HG02798 (cell line): Measurements from ENCODE around the gene UROC1.

ENCODE experiments used
- ATAC-seq: cut with Tn5 transposase; IDR thresholded peaks from one replicate; pipeline ENCODE4 v1.9.1; 2021; ENCODE audit warnings: mild to moderate bottlenecking; ENCODE audit not compliant: unreplicated experiment, poor library complexity

UROC1 gene

GRCh38 chr3:126484148-126484547 is 33.4 kb downstream of the UROC1 start:
- ATAC-seq: no peak

GRCh38 chr3:126483321-126483761 is 34.2 kb downstream of the UROC1 start:
- ATAC-seq: no peak

- no peak for ATAC-seq
Observed at GRCh38 chr3:126482503-126483255, 34.9 kb downstream of the UROC1 start.

- ATAC-seq: no peak
Observed at GRCh38 chr3:126481808-126482502, 35.6 kb downstream of the UROC1 start.

- ATAC-seq: no peak
Observed at GRCh38 chr3:126480861-126481260, 36.7 kb downstream of the UROC1 start.

- no peak for ATAC-seq
Observed at GRCh38 chr3:126480206-126480605, 37.4 kb downstream of the UROC1 start.

- no peak for ATAC-seq
Observed at GRCh38 chr3:126479642-126480041, 37.9 kb downstream of the UROC1 start.

GRCh38 chr3:126478581-126479310 is 38.8 kb downstream of the UROC1 start:
- no peak for ATAC-seq

GRCh38 chr3:126477061-126477380 is 40.6 kb downstream of the UROC1 start:
- ATAC-seq: no peak

- ATAC-seq: peak; percentile 29
Observed at GRCh38 chr3:126476166-126477060, 41.2 kb downstream of the UROC1 start.

- ATAC-seq: peak; percentile 88
Observed at GRCh38 chr3:126475413-126476114, 42.0 kb downstream of the UROC1 start, which contains the start of gene ZXDC. Gene ZXDC (minus strand): TSS chr3:126475891. CDS start chr3:126475865, 26 bp downstream.

GRCh38 chr3:126474498-126475412 is 42.8 kb downstream of the UROC1 start:
- peak; percentile 18 for ATAC-seq

- no peak for ATAC-seq
Observed at GRCh38 chr3:126473292-126474168, 44.0 kb downstream of the UROC1 start.

- no peak for ATAC-seq
Observed at GRCh38 chr3:126472277-126473006, 45.1 kb downstream of the UROC1 start.

- no peak for ATAC-seq
Observed at GRCh38 chr3:126469479-126469878, 48.1 kb downstream of the UROC1 start.

- no peak for ATAC-seq
Observed at GRCh38 chr3:126468028-126468891, 49.3 kb downstream of the UROC1 start.
